Amniotic stem cell (primary cell): Measurements from ENCODE around the gene IGSF9.
"Not testable (repeated sequence)": the region's sequence is repeated elsewhere in the genome, so short reads cannot be mapped to it uniquely, and the experiment has no call there.

Experiments
- DNase-seq: peaks from one replicate; lab custom pipeline; 2025; lab: John Stamatoyannopoulos, UW

Gene IGSF9

DNA sequence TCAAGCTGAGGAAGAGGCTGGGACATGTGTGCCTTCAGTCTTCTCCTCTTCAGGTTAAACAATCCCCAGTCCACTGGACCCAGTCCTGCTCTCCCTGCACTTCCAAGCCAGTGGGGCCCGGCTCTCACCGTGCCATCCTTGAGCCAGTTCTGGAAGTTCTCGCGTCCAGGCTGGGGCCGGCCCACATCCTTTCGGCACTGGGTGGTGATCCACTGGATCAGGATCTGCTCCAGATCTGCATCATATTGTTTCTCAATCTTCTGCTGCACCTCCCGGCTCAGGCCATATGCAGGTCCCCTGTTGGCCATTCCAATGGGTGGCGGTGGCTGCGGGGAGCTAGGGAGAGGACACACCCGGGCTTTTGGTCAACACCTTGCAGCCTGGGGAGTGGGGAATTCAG is 25.2 kb downstream of the IGSF9 start:
- no peak for DNase-seq

DNA sequence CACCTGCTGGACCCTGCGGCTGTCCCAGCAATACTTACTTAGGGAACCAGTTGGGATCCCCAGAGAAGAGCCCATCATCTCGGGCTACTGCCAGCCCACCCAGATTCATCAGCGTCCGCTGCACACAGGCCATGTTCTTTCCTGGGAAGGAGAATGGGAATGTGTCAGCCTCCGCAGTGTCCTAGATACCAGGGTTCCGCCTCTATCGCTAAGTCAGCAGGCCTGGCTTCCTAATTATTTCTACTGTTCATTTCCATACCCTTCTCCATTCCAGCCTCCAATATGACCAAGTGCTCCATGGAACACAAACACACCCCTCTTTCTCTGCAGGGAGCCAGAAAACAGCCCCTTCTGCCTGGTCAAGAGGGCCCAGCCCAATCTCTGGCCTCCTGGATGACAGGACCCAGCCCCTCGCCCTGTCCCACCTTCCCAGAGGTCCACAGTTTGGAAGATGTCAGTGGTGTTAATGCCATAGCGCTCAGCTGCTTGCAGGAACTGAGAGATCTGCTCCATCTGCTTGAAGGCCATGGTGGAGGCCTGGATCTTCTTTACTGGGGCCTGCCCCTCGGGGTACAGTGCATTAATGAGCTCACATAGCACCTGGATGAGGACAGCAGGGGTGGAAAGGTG is 26.1 kb downstream of the IGSF9 start:
- no peak for DNase-seq

DNA sequence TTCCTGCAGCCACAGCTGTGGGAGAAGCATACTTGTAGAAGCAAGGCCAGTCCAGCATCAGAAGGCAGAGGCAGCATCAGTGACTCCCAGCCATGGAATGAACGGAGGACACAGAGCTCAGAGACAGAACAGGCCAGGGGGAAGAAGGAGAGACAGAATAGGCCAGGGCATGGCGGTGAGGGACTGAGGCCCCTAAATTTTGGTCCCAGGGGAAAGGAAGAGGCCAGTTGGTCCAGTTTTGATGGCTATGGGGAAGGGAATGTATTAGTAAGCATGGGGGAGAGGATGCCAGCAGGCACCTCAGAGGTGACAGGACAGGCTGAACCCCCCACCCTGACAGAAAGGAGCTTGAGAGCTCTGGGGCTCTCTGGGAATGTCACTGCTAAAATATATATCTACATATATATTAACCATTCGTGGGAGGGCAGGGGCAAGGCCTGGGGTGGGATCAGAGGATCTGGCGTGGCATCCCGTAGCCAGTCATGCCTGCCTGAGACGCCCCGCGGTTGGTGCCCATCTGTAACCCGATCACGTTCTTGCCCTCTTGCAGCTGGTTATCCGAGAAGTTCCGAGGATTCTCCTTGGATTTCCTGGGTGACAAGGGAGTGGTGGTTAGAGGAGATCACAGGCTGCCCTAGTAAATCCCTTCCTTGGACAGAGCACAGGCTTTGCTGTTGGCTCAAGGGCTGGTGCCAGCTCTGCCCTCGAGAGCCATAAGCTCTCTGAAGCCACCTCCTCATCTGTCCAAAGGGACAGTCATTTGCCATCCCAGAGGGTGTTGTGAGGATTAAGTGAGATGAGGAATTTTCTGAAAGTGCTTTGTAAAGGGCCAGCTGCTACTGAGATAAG is 26.8 kb downstream of the IGSF9 start:
- DNase-seq, result no peak

DNA sequence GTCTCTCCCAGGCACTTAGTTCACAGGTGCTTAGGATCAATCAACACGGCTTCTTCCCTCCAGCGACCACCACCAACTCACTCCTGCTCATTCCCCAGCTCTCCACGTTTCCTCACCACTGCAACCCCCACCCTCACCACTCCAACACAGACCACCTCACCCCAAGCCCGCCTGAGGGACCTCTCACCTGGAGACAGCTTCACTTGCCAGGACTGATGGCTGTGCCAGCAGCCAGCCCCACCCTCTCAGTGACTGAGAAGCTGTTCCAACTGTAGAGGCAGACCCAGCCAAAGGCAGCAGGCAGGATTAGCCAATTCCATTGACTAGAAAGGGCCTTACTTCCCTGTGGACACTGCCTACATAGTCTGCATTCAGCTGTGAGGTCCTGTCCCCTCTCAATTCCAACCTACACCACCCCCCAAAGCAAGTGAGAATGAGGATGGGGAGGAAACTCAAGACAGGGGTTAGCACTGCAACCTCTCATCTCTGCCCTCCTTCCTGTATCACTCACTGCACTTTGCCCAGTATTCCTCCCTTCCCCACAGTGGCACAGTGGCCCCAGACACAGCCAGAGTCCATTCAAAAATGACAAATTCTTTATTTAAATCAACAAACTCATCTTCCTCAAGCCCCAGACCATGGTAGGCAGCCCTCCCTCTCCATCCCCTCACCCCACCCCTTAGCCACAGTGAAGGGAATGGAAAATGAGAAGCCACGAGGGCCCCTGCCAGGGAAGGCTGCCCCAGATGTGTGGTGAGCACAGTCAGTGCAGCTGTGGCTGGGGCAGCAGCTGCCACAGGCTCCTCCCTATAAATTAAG is 27.7 kb downstream of the IGSF9 start:
- no peak for DNase-seq

DNA sequence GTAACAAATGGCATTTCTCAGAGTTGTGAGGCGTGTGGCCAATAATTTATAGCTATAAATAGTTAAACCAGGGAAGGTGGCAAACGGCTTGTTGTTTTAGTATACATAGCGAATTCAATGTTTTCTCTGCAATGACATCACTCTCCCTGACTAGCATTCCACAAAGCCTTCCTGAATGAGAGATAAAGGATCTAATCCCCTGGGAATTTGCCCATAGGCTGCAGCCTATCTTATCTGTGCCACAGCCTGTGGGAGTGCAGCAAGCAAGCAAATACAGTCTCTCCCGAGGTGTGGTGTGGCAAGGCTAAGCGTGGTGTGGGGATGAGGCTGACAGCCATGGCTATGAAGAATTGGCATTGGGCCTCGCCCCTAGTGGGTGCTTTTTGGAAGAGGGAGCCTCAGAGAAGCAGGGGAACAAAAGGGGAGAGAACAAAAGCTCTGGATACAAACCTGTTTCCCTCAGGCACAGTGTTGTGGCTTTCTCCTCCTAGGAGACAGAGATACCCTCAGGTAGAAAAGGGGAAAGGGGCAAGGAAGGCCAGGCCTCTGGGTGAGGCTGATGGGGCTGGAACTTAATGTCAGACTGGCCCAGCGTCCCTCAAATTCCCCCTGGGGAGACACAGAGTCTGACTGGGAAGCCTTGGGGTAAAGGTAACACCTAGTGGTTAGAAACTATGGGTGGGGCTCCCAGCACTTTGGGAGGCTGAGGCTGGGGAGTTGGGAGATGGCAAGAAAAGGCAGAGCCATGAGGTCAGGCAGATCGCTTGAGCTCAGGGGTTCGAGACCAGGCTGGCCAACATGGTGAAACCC is 29.0 kb downstream of the IGSF9 start:
- peak; percentile 87 for DNase-seq

DNA sequence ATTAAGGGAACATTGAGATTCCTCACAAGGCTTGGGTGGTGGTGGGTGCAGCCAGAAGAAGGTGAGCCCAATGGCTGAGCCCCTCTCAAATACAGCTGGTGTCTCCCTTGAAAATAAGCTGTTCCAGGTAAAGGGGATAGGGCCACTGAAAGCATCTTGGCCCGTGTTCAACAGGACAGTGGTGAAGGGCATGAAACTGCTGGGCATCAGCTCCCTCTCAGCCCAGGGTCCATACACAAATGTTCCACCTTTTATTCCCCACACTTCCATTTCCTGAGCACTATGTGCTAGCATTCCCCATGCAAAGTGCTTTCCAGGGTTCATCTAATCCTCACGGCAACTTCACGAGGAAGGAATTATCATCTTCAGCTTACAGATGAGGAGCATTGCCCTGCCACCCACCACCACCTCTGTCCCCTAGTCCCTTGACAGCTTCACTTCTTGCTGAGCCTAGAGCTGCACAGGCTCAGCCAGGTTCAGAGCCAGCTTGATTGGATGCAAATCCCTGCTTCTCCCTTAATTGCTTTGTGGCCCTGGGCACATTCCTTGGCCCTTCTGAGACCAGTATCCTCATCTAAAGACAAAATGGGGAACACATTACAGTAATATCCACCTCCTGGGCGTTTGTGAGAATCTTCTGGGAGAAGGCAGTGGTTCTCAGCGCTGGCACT is 29.7 kb downstream of the IGSF9 start:
- no peak for DNase-seq

DNA sequence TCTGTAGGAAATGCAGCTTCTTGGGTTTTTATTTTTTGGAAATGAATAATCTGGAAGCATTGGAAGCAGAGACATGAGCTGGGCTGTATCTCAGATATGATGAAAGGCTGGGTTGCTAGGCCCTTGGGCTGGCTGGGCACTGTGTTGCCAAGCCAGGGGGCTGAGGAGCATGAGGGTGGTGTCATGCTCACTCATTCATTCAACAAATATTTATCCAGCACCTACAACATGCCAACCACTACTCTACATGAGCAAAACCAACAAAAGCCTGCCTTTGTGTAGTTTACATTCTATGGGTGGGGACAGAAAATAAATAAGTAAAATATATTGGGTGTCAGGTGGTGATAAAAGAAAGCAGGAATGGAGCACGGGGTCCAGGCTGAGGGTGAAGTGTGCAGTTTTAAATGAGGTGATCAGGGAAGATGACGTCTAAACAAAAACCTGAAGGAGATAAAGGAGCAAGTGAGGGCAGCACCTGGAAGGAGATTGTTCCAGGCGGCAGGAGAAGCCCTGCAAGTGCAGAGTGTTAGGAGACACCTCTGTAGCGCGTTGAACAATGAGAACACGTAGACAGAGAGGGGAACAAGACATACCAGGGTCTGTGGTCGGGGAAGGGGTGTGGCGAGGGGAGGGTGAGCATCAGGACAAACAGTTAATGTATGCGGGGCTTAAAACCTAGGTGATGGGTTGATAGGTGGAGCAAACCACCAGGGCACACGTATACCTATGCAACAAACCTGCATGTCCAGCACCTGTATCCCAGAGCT is 31.0 kb downstream of the IGSF9 start:
- no peak for DNase-seq

DNA sequence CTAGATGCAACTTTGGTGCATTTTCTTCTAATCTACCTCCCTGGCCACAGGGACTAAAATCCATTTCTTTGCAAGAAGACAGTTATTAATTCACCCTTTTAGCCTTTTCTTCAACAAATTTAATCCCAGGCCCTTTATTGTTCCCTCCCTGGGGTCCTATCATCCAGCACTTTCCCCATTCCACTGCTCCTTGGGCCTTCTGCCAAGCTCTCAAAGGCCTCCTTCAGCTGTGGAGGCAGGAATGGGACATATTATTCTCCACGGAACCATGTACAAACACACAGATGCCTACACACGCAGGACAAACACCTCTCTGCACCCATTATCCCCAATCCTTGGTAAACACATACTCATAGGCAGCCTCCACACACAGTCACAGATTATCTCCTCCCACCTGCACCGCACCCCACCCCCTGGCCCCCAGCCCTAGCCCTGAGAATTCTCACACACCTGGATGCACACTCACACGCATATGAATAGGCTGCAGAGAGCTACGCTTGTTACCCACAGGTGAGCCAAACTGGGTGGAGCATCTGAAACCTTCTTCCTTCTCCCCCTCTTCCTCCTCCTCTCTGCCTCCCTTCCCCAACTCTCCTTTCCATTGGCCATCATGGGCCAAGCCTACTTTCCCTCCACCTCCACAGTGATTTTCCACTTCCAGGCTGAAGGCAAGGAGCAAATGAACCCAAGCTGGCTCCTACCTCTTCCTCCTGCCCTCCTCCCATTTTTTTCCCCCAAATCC is 31.8 kb downstream of the IGSF9 start:
- no peak for DNase-seq

DNA sequence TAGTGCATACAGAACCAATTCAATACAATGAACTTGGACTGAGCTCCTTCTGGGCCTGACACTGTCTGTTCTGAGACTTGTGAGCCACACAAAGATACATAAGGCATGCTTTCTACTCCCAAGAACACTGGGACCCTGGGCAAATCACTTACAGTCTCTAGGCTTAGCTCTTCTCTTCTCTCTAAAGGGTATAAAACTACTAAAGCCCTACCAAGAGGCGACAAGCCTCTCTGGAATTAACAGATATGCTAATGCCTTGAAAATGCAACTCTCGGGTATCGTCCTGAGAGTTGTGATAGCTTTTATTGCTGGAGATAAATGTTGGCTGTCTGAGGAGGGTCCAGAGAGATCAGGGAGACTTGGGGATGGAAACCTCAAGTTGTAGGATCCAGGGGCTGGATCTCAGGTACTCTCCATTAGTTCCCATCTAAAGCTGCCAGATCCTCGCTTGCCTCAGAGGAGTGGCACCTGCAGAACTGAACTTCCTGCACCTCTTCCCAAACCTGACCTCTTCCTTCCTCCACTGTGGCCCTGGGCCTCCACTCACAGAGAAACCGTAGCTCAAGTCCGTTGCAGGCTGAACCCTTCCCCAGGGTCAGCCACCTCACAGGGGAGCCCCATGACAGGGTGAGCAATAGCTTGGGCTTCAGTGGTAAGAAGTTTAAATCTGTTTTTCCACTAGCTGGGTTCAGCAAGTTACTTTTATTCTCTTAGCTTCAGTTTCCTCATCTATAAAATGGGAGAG is 33.9 kb downstream of the IGSF9 start:
- DNase-seq, result no peak

DNA sequence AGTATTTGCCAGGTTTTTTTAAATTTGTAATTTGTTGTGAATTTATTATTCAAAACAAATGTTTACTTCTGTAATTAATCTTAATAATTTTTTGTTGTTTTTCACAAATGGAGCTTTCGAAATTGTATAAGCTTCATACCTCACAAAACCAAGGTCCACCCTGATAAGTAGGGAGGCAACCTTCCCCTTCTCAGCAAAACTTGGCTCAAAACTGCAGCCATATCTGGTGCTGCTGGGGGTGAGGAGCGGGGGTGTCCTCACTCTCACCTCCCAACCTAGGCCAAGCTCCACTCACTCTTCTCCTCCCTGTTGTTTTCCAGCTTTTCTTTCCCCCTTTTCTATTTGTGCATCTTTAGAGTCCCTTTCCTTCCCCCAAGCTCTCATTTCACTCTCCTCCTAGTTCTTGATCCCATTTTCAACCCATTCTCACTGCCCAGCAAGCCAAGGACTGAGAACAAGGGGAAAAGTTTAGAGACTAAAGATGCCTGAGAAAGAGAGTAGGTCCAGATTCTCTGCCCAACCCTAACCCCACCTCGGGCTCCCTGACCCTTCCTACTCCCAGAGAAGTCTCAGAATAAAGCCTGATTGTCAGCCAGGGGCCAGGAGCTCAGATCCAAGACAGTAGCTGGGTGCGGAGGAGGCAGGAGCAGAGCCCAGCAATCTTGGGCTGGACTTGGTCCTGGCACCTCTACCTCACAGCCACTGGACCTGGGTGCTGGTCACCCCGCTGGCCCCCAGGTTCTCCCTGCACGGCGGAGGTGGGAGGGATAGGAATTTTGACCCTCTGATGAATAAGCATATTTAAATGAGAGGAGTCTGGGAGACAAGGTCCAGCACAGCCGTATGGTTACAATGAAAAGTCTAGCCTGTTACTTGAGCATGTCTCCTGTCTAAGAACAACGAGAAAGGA is 37.1 kb downstream of the IGSF9 start:
- no peak for DNase-seq

DNA sequence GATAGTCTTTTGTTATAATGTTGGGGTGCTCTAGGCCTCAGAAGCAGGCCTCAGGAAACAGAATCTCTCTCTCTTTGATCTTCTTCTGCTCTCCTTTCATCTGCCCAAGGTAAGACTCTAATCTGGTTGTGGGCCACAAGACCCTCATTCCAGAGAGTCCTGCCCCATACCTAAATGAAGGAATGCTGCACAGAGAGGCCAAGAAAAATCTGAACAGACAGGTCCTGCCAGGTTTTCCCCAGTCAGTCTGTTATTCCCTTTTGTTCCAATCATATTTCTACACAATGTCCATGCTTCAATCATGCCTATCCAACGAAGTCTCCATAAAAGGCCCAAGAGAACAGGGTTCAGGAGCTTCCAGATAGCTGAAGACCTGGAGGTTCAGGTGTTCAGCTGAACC is 38.5 kb downstream of the IGSF9 start:
- DNase-seq, result no peak

DNA sequence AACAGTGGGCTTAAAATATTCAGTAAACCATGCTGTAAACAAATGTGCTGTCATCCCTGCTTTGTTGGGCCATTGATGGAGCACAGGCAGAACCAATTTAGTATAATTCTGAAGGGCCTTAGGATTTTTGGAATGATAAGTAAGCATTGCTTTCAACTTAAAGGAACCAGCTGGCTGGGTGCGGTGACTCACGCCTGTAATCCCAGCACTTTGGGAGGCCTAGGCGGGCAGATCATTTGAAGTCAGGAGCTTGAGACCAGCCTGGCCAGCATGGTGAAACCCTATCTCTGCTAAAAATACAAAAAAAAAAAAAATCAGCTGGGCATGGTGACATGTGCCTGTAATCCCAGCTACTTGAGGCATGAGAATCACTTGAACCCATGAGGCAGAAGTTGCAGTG is 41.4 kb downstream of the IGSF9 start:
- DNase-seq, result not testable (repeated sequence)

DNA sequence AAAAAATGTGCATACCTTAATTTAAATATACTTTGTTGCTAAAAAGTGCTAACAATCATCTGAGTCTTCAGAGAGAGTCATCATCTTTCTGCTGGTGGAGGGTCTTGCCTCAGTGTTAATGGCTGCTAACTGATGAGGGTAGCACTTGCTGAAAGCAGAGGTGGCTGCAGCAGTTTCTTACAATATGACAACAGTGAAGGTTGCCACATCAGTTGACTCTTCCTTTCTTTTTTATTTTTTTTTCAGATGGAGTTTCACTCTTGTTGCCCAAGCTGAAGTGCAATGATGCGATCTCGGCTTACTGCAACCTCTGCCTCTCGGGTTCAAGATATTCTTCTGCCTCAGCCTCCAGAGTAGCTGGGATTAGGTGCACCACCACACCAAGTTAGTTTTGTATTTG is 42.9 kb downstream of the IGSF9 start:
- no peak for DNase-seq

DNA sequence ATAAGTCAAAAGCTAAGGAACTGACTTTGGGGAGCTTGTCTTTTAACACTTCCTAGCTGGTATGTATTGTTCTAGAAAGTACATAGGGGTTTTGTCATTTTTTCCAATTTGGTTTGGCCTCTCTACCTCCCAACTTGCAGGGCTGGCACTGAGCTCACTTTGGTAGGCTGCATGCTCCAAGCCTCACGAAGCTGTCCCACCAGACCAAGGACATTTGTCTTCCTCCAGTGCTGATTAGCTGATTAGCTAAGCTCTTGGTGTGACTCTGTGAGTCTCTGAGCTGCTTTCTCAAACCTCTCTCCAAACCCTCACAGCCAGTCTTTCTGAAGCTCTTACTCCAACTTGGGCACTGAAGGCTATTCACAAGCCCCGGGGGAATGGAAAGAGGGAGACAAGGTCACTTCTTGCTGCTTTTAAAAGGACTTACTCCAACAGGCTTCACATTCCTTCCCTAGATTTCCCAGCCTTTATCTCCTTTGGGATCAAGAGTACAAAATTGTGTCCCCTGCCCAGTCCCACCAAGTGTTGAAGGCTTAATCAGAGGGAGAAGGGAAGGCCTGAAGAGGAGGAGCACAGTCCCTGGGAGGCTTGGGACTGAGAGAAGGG is 44.6 kb downstream of the IGSF9 start:
- DNase-seq, result no peak

DNA sequence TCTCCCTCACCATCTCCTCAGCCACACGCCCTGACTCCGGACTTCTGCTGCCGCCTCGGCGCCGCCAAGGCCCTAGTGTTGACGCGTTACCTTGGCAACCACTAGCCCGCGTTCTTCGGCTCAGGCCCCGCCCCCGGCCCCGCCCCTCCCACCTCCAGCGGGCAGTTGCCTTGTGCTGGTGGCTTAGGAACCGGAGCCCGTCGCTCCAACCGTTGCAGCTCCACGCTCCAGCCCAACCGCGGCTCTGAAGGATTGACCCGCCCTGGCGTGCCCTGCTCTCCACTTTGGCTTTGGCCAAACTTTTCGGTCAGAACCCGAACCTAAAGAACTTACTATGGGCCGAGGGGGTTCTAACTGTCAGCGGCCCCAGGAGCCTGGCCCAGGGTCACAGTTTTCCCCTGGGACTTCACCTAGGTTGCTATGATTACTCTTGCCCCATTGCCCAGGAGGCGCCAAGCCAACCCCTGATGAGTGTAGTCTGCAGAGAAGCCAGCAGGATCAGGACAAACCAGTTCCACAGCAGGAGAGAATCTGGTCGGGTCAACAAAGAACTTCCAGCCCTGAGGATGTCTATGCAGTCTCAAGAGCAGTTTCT is 45.2 kb downstream of the IGSF9 start, which contains the start of gene CFAP45:
CFAP45 (minus strand) TSS at position 80 of the 595 bp plus-strand sequence; CDS start at position 13, 67 bp downstream.
- no peak for DNase-seq

DNA sequence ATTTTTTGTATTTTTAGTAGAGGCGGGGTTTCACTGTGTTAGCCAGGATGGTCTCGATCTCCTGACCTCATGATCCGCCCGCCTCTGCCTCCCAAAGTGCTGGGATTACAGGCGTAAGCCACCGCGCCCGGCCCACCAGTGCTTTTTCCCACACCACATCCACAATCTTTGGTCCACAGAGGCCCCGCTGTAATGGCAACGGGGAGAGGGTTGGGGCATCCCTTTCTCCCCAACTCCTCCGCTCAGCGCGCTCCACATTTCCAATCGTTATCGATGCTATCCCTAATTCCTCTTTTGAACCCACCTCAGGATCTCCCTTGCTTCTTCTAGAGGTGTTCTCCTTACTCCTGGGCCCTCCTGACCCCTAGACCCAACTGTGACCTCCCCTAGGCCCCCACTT is 45.8 kb downstream of the IGSF9 start:
- not testable (repeated sequence) for DNase-seq

DNA sequence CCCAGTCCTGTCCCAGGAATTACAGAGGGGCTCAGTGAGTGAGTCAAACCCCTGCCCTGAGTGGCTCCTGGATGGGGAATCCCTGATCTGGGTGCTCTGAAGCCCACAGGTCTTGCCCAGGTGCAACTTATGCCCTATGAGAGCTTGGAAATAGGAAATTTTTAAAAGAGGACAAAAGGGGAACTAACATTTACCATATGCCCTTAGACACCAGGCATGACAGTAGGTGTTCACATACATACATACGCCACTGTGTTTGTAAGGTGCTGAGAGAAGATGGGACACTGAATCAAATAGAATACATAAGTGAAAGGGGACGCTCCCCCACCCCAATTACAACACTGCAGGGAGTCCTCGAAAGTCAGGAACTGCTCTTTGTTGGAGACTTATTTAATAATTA is 46.9 kb downstream of the IGSF9 start:
- DNase-seq, result no peak
